Measurements from ENCODE around the gene DNAH3.

DNAH3 gene

DNA sequence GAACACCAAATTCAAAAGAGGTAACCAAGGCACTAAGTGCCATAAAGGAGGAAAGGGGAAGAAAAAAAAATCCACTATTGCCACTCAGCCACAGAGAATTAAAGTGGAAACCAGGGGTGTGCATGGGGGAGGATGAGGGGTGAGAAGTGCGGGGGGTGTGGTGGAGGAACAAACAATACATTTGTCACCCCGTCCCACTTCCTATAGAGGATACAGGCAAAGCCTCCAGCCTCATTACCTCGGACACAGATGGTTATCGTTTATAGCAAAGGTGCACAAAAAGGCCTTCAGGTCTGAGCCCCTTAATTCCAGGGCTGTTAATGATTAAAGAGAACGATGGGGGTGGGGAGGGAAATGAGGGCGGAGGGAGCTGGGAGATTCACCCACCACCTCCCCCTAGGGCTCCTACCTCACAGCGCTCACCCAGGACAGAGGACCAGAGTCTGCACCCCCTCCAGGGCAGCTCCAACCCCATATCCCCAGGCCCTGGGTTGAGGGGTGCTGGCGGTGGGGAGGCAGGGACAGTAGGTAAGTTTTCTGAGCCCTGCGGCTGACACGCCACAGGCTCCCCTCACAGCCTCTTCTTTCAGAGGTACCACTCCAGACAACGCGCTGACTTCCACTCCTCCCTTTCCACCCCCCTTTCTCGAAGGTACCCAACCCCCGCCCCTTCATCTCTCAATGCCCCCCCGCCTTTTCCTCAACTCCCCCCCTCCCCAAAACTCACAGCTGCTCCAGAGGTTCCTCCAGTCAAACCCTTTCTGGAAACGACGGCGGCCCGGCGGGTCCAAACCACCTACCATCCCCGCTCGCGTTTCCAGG, 251.0 kb downstream of the DNAH3 start:
- Histone ChIP-seq H3K27me3 (replicated peaks) (no peaks in the 10 kb centered on the region), H3K27ac (peak overlapping the region; percentile 97), H3K4me3 (ENCODE audit: low read depth, low read length) (peak overlapping the region; percentile 92), H3K36me3 (replicated peaks) (peaks cover 6% of the 10 kb centered on the region)
- in situ Hi-C loops (cut with HindIII; ENCODE audit: low pct_ligation_motif_present, low sequenced_read_pairs) = no loop called here
- TF ChIP-seq, protein P1, sequence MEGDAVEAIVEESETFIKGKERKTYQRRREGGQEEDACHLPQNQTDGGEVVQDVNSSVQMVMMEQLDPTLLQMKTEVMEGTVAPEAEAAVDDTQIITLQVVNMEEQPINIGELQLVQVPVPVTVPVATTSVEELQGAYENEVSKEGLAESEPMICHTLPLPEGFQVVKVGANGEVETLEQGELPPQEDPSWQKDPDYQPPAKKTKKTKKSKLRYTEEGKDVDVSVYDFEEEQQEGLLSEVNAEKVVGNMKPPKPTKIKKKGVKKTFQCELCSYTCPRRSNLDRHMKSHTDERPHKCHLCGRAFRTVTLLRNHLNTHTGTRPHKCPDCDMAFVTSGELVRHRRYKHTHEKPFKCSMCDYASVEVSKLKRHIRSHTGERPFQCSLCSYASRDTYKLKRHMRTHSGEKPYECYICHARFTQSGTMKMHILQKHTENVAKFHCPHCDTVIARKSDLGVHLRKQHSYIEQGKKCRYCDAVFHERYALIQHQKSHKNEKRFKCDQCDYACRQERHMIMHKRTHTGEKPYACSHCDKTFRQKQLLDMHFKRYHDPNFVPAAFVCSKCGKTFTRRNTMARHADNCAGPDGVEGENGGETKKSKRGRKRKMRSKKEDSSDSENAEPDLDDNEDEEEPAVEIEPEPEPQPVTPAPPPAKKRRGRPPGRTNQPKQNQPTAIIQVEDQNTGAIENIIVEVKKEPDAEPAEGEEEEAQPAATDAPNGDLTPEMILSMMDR (IDR thresholded peaks at IDR 0.05; ENCODE audit: low read depth, low read length, missing control alignments) = no peak
- no peak for DNase-seq

DNA sequence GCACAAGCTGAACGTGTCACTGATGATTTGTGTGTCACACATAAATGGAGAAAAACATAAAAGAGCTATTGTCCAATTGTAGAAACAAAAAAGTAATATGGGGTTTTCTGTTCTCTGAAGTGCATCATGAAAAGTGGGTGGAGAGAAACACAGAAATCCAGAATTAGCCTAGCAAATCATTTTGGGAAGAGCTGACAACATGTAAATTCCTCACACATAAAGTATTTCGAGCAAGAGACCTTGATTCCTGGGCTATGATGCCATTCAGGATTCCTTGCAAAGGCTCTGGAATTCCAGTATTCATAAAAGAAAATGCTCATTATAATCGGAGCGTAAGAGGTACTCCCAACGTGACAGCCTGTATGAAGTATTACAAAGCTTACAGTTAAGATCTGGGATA, 251.6 kb downstream of the DNAH3 start:
- Histone ChIP-seq H3K36me3 (replicated peaks) (peaks cover 6% of the 10 kb centered on the region), H3K4me3 (ENCODE audit: low read depth, low read length) (peak overlapping the region; percentile 92), H3K27ac (peak overlapping the region; percentile 97), H3K27me3 (replicated peaks) (no peaks in the 10 kb centered on the region)
- peak; percentile 50 for DNase-seq
- in situ Hi-C loops (cut with HindIII; ENCODE audit: low pct_ligation_motif_present, low sequenced_read_pairs) = no loop called here
- TF ChIP-seq, protein P1 (IDR thresholded peaks at IDR 0.05; ENCODE audit: low read depth, low read length, missing control alignments) = no peak

DNA sequence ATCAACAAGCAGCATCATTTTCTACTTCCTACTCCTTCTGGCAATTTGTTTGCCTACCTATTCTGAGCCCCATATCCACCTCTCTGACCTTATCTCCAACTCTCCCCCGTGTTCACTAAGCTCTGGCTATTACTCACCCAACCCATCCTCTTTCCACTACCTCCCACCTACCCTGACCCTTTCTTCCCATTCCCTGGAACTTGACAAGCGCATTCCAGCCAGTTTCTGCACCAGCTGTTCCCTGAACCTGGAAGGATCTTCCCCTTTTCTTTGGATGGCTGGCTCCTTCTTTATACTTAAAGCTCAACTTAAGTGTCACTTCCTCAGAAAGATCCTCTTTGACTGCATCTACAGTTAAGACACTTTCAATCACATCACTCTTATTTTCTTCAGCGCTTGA, 252.7 kb downstream of the DNAH3 start:
- DNase-seq = no peak
- in situ Hi-C loops (cut with HindIII; ENCODE audit: low pct_ligation_motif_present, low sequenced_read_pairs) = no loop called here
- Histone ChIP-seq H3K4me3 (ENCODE audit: low read depth, low read length) (no peak overlapping the region), H3K36me3 (replicated peaks) (peaks cover 8% of the 10 kb centered on the region), H3K27ac (peak overlapping the region; percentile 11), H3K27me3 (replicated peaks) (no peaks in the 10 kb centered on the region)
- TF ChIP-seq, protein P1 (IDR thresholded peaks at IDR 0.05; ENCODE audit: low read depth, low read length, missing control alignments) = no peak

DNA sequence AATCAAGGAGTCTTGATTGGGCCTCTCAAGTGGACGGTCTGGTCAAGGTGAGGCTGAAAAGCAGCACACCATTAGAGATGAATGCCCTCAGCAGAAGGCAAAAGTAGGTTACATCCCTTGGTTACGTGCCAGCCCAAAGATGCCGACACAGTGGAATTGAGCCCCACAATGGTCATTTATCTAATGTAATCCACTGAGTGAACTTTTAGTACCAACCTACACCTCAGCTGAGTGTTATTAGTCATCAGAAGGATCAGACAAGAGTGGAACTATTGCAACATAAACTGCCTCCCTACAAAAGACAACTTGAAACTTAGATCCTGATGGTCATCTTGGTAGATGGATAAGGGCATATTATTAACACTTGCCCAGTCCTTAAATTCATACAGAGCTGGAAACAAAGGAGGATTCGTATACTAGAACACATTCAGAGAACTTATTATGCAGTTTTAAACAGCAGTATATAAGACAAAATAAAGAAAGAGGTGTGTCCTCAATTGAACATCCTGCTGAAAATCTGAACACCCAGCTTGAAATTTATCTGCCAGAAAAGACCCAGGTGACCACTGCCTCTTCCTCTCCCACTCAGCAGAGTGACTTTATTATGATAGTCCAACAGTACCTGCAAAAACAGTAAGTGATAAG, 253.3 kb downstream of the DNAH3 start:
- DNase-seq = peak; percentile 36
- in situ Hi-C loops (cut with HindIII; ENCODE audit: low pct_ligation_motif_present, low sequenced_read_pairs) = no loop called here
- TF ChIP-seq, protein P1 (IDR thresholded peaks at IDR 0.05; ENCODE audit: low read depth, low read length, missing control alignments) = no peak
- Histone ChIP-seq H3K4me3 (ENCODE audit: low read depth, low read length) (no peak overlapping the region), H3K27me3 (replicated peaks) (no peaks in the 10 kb centered on the region), H3K27ac (peak overlapping the region; percentile 11), H3K36me3 (replicated peaks) (peaks cover 8% of the 10 kb centered on the region)

DNA sequence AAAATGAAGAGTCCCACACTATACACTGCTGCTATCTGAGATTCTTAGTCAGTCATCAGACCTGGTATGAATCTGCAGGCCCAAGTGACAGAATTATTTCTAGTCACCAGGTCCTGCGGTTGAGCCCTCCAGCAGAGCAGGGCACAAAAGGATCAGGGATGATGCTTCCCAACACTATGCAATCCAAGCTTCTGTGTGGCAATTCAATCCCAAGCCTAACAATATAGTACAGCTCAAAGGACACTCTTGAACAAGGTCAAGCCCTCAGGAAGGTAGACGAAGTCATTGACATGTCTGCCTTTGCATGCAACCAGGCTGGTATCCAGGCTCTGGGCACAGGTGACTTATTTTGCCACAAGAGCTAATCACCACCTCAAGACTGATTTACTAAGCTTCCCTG, 256.3 kb downstream of the DNAH3 start:
- Histone ChIP-seq H3K36me3 (replicated peaks) (peaks cover 8% of the 10 kb centered on the region), H3K27ac (no peak overlapping the region), H3K4me3 (ENCODE audit: low read depth, low read length) (no peak overlapping the region), H3K27me3 (replicated peaks) (no peaks in the 10 kb centered on the region)
- TF ChIP-seq, protein P1 (IDR thresholded peaks at IDR 0.05; ENCODE audit: low read depth, low read length, missing control alignments) = no peak
- DNase-seq = no peak
- in situ Hi-C loops (cut with HindIII; ENCODE audit: low pct_ligation_motif_present, low sequenced_read_pairs) = no loop called here

All from brain microvascular endothelial cell (primary cell).